ENCODE data around the gene SHB.

SHB gene

DNA sequence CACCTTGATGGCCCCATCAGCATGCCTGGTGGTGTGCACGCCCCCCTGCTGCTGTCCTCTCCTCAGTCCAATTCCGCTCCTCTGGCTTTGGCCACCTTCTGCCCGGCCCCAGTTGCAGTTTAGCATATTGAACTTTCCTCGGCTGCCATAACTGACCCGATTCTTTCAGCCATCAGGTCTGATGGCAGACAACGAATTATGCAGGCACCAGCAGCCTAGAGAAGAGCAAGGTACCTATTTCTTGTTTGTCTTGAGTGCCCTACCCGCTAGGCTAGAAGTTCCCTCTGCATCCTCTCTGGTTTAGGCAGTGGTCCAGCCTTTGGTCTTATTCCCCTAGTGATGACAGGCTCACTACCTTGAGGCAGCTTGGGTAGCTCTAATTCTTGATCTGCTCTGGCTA lies 122.1 kb downstream of the SHB start:
- DNase-seq (ENCODE audit: extremely low spot score, insufficient read length, low read depth) (no peak), FAIRE-seq (no peak)

DNA sequence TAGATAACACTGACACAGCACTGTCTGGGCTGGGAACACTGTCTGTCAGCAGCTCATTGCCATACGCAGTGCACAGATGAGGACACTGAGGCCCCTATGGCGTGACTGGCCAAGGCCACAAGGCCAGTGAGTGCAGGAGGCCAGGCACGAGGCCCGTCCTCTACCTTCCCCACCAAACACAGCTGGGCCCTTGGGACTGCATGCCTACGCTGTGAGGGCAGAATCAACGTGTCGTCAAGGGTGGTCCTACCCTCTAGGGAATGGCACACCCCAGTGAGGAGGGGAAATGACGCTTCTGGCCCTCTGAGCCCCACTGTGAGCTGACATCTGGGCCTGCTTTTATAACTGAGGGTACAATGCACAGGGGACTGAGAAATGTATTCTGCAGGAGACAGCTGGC lies 123.0 kb downstream of the SHB start:
- DNase-seq (ENCODE audit: extremely low spot score, insufficient read length, low read depth) (no peak), FAIRE-seq (no peak)

- DNase-seq (ENCODE audit: extremely low spot score, insufficient read length, low read depth) (no peak), FAIRE-seq (no peak)
Measured at GRCh38 chr9:37944671-37945481, 124.2 kb downstream of the SHB start.

GRCh38 chr9:37944266-37944650 lies 124.8 kb downstream of the SHB start:
- DNase-seq (ENCODE audit: extremely low spot score, insufficient read length, low read depth): no peak
- no peak for FAIRE-seq

DNA sequence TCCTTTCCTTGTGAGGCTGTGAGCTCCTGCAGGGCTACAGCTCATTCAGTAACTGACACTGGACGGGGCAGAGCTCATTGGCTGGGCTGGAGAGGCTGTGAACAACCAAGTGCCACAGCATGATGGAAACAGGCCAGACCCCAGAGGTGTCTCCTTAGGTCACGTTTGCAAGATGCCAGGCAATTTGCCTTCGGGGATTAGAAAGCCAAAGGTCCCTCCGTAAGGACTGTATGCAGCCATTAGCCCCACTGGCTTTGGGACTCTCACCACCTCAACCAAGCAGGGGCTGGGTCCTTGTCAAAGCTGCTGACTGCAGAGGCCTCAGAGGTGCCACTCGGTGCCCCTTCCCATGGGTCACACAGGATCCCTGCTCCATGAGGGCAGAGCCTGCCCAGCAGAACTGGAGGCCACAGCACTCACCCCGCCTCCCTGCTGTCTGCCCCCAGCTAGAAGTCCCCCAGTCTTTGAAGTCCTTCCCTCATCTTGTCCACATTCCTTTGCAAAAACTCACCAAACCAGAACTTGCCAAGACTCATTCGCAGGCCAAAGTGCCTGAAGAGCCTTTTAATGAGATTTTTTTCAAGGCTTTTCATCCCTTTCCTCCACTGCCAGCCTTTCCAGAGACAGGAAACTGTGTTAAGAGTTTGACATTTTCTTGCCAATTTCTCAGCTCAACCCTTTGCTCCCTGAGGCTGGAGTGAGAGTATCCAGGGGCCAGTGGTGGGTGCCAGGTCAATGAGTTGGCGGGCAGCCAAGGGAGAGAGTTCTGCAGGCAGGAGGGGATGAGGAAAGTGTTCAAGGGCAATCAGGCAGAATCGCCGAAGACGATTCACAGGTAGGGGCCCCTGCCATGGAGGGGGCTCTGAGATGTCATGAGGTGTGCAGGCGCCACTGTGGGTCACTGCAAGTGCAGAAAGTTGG lies 125.4 kb downstream of the SHB start:
- FAIRE-seq (no peak), DNase-seq (ENCODE audit: extremely low spot score, insufficient read length, low read depth) (no peak)

DNA sequence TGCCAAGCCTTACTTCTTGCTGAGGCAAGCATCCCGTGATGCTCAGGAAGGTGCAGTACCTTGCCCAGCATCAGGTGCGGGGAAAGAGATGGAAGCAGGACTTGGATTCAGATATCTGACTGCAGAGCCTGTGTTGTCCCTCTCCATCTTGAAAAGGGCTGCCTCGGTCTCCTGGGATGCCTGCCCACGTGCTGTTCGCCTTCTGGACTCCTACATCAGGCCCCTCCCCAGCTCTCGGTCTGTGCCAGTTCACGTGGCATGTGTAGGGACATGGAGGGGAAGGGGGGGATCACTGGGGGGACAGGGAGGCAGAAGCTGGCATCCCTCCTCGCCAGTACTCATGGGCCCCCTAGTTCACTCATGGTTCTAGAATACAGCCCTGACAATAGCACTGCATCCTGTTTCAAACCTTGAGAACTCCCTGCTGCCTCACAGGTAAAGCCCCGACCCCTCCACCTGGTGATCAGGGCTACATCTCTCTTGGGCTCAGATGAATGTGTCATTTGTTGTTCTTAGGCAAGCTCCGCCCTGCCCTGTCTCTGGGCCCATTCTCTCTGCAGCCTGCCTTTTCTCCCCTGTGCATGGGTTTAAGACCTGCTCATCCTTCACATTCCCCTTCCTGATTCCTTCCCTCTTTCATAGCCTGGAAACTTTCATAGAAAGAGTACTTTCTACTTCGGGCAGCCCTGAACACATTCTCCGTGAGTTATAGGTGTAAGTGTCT lies 126.2 kb downstream of the SHB start:
- DNase-seq (ENCODE audit: extremely low spot score, insufficient read length, low read depth): no peak
- FAIRE-seq: no peak

- FAIRE-seq: no peak
Measured at GRCh38 chr9:37941253-37941652, 127.8 kb downstream of the SHB start.

DNA sequence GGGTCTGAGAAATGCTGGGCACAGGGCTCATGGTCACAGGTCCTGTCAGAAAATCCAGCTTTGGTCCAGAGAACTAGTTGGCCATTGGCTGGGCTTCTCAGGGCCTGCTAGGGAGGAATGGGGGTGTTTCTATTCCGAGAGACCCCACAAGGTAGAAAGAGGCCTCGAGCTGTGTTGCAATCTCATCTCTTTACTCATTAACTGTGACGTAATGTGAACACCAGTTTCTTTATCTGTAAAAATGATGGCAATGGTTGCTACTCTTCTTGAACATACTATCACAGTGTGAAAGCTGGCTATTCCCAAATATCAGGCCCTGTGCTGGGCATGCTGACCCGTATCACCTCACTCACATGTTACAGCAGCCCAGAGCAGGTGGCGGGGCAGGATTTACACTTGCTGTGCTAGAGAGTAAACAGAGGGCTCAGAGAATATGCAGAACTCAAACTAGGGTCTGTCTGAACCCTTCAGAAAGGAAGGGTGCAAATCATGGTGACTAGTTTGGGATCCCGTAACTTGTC lies 129.4 kb downstream of the SHB start:
- no peak for FAIRE-seq
- no peak for DNase-seq (ENCODE audit: extremely low spot score, insufficient read length, low read depth)

More at GRCh38 chr9:37941253-37941652, 127.8 kb downstream of the SHB start:
- no peak for DNase-seq (ENCODE audit: extremely low spot score, insufficient read length, low read depth)

DNA sequence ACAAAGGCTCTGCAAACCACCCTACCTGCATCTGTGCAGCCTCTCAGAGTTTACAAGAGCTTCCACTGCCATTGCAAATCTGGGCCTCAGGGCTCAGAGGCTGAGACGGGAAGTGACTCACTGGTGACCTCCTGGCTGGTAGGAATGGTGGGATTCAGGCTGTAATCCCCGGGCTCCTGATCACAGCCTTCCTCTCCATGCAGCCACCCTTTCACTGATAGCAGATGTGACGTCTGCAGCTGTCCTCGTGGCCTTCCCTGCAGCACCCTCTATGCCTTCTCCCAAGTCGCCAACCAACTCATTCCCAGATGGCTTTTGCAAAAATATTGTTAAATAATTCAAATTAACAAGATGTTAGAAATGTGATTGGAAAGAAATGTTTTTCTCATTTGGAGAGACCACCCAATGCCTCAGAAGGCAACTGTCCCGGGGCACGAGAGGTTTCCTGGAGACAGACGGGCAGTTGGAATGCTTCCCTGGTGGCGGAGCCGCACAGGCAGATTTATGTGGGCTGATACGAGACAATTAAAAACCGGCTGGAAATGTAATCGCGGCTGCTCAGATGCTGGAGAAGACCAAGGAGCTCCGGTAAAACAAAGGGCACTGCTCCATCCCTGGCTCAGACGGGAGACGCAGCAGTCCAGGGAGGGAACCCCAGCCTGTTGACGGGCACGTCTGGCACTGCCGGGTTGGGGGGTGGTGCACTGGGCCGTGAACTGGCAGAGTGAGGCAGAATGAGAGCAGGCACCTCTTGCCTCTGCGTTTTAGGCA lies 130.7 kb downstream of the SHB start:
- DNase-seq (ENCODE audit: extremely low spot score, insufficient read length, low read depth): no peak

GRCh38 chr9:37937366-37937765 lies 131.7 kb downstream of the SHB start:
- FAIRE-seq: no peak
- no peak for DNase-seq (ENCODE audit: extremely low spot score, insufficient read length, low read depth)

More for the DNA sequence above, 130.7 kb downstream of the SHB start:
- FAIRE-seq: no peak

GRCh38 chr9:37936965-37937364 lies 132.1 kb downstream of the SHB start:
- FAIRE-seq (no peak), DNase-seq (ENCODE audit: extremely low spot score, insufficient read length, low read depth) (no peak)

DNA sequence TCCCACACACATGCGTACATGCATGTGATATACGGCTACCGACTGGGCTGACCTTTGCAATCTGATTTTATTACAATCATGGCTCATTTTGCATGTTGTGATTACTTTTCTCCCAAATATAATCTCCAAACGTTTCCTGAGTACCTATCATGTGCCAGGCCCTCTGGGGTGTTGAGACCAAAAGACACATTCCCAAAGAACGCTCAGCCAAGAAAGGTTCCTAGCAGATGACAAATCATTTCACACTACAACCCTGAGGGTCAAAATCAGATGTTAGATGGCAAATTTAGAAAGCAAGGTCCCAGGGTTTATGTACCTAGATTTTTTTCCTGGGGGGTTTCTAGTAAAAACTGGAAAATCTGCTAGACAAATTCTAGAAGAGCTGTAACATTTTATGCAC lies 132.7 kb downstream of the SHB start:
- FAIRE-seq (no peak), DNase-seq (ENCODE audit: extremely low spot score, insufficient read length, low read depth) (no peak)

- no peak for FAIRE-seq
- no peak for DNase-seq (ENCODE audit: extremely low spot score, insufficient read length, low read depth)
Measured at GRCh38 chr9:37935096-37935495, 133.9 kb downstream of the SHB start.

DNA sequence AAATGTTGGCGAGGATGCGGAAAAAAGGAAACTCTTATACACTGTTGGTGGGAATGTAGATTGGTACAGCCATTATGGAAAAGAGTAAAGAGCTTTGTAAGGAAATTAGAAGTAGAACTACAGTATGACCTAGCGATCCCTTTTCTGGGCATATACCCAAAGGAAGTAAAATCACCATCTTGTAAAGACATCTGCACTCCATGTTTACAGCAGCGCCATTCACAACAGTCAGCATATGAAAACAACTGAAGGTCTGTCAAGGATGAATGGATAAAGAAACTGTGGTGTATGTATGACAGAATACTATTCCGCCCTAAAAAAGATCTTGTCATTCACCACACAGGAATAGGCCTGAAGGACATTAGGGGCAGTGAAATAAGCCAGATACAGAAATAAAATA lies 137.4 kb downstream of the SHB start:
- DNase-seq (ENCODE audit: extremely low spot score, insufficient read length, low read depth) (no peak), FAIRE-seq (no peak)

- FAIRE-seq: no peak
- no peak for DNase-seq (ENCODE audit: extremely low spot score, insufficient read length, low read depth)
Measured at GRCh38 chr9:37929441-37929895, 139.6 kb downstream of the SHB start.

DNA sequence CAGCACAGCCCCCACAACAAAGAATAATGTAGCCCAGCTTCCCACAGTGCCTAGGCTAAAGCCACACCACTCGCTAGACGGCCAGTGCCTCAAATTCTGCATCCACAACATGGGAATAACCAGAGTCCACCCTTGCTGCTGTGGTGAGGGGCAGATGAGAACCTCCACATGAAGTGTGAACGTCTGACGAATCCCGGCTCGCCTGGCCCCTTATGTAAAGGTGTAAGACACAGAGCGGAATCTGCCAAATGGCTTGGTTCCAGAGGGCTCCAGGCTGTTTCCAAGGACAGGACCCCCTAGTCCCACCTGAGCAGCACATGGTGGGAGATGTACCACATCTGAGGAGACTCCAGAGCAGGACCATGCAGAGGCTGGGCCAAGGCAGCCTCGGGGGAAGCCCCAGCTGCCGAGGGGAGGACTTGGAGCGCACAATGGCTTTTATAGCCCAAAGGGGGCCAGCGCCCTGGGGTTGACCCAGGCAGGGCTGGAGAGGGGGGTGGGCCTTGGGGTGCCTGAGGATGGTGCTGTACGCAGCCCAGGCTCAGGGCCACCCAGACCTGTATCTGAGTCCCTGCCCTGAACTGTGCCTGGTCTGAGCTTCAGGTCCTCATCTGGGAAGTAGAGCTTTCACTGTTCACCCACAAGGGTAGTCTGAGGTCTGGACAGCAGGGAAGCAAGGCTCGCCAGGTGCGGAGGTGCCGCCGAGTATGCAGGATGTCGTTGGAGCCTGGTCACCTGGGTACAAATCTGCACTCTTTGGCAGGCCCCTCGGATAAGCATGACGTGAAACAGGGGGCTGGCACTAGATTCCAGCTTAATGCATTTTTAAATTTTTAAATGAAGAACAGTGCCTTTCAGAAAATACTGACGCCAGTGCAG lies 140.2 kb downstream of the SHB start:
- DNase-seq (ENCODE audit: extremely low spot score, insufficient read length, low read depth): no peak

DNA sequence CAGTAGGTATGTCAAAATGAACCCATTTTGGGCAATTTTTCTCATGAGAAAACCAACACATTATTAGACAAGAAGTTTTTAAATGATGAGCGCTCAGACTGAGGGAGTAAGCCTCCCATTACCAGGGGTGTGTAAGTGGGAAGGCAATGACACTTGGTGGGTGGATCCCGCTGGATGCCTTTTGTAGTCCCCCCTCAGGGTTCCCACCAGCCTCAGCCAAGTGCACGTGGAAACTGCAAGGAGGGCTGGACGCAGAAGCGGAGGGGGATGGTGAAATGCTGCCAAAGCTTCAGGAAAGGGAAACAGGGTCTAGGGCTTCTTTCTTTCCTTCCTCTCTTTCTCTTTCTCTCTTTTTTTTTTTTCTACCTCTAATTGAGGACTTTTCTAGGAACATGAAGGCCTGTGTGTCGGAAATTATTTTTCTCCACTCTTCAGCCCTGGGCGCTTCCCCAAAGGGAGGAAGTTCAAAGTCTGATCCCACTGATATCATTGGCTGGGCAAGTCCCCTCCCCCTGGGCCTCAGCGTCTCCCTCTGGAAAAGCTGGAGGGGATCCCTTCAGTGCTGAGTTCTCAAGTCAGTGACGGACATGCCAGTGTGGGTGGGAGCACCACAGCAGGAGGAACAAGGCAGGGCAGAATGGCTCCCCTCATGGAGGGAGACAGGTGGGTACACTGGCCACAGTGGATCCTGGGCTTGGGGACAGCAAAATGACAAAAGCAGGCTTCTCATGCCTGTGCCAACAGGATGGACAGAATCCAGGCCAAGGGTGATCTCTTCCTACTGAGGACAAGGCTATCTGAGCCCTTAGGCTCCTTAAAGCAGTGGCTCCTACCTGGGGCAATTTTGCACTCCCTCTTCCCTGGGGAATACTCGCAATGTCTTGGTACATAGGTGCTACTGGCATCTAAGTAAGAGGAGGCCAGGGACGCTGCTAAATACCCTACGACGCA lies 141.2 kb downstream of the SHB start:
- FAIRE-seq: no peak
- no peak for DNase-seq (ENCODE audit: extremely low spot score, insufficient read length, low read depth)

More for the DNA sequence above, 140.2 kb downstream of the SHB start:
- no peak for FAIRE-seq

Data from GM18507 (cell line).